ENCODE data around the gene MED22.

MED22 gene

GRCh38 chr9:133383438-133383837 is 35.5 kb upstream of the MED22 start:
- Histone ChIP-seq H3K4me3 (ENCODE audit: low read depth, low read length) (no peak overlapping the region), H3K27ac (ENCODE audit: extremely low read depth, low read depth, low read length) (no peak overlapping the region), H3K9me3 (ENCODE audit: control insufficient read depth, insufficient read depth, low read depth, low read length) (no peaks in the 10 kb centered on the region), H3K36me3 (ENCODE audit: control insufficient read depth in 2 of 2, insufficient read depth in 1 of 2, low read length in 2 of 2) (no peaks in the 10 kb centered on the region), H3K4me1 (ENCODE audit: control insufficient read depth, insufficient read depth, low read length) (peaks cover under 1% of the 10 kb centered on the region)
- CTCF ChIA-PET = interaction anchor here (0.7 kb wide), 1 partner anchor 106 kb away, joined by 3 read pairs; no protein-coding TSS in a partner anchor
- POLR2A ChIA-PET = interaction anchor here (1.0 kb wide), 1 partner anchor 76 kb away, joined by 3 read pairs; the partner anchor contains the start of gene CACFD1
- no peak; the same call in 1 of the 2 replicates for TF ChIP-seq ZNF10 (tag by site-specific recombination; IDR thresholded peaks at IDR 0.05)
- 0 out of 2 replicates have a peak, but pooled peaks have one; percentile 69 for TF ChIP-seq ZNF747 (tag by site-specific recombination; IDR thresholded peaks at IDR 0.05)
- TF ChIP-seq HIC1 (tag by site-specific recombination; IDR thresholded peaks at IDR 0.05) = 0 out of 2 replicates have a peak, but pooled peaks have one; percentile 24
- no peak; the same call in 1 of the 2 replicates for TF ChIP-seq ZBTB10 (tag by site-specific recombination; IDR thresholded peaks at IDR 0.05)
- peak; percentile 48; the same call in 1 of the 2 replicates for TF ChIP-seq ZNF658 (tag by site-specific recombination; IDR thresholded peaks at IDR 0.05)
- peak; percentile 72 for TF ChIP-seq ZNF366 (tag by site-specific recombination; conservative IDR thresholded peaks at IDR 0.05)
- no peak for TF ChIP-seq ZSCAN4 (tag by site-specific recombination; IDR thresholded peaks at IDR 0.05)
- no peak for TF ChIP-seq ZNF394 (tag by site-specific recombination; IDR thresholded peaks at IDR 0.05; ENCODE audit: borderline replicate concordance)
- peak; percentile 52; the same call in 1 of the 2 replicates for TF ChIP-seq YY2 (tag by site-specific recombination; IDR thresholded peaks at IDR 0.05)
- peak; percentile 61; the same call in 1 of the 2 replicates for TF ChIP-seq ZNF112 (tag by site-specific recombination; IDR thresholded peaks at IDR 0.05)
- 0 out of 2 replicates have a peak, but pooled peaks have one; percentile 68 for TF ChIP-seq ZNF670 (tag by site-specific recombination; IDR thresholded peaks at IDR 0.05; ENCODE audit: low read depth)
- no peak for TF ChIP-seq TCF7L2 (IDR thresholded peaks at IDR 0.05; ENCODE audit: borderline replicate concordance, low read depth, low read length)
- 0 out of 2 replicates have a peak, but pooled peaks have one; percentile 16 for TF ChIP-seq ZNF302 (tag by site-specific recombination; IDR thresholded peaks at IDR 0.05; ENCODE audit: low read depth)
- peak; percentile 79; the same call in 1 of the 2 replicates for TF ChIP-seq ZNF473 (tag by site-specific recombination; IDR thresholded peaks at IDR 0.05)
- no peak for TF ChIP-seq ZNF544 (tag by site-specific recombination; IDR thresholded peaks at IDR 0.05)
- peak; percentile 23; the same call in 1 of the 2 replicates for TF ChIP-seq ZNF398 (tag by site-specific recombination; IDR thresholded peaks at IDR 0.05)
- peak; percentile 94 for TF ChIP-seq ZNF513 (tag by site-specific recombination; IDR thresholded peaks at IDR 0.05)
- TF ChIP-seq ZNF629 (tag by site-specific recombination; IDR thresholded peaks at IDR 0.05) = no peak
- peak; percentile 82; the same call in 1 of the 2 replicates for TF ChIP-seq SALL2 (tag by site-specific recombination; IDR thresholded peaks at IDR 0.05; ENCODE audit: borderline replicate concordance)
- peak; percentile 81; the same call in 1 of the 2 replicates for TF ChIP-seq ZNF521 (tag by site-specific recombination; IDR thresholded peaks at IDR 0.05)
- TF ChIP-seq ZNF175 (tag by site-specific recombination; IDR thresholded peaks at IDR 0.05) = peak; percentile 92; the same call in 1 of the 2 replicates
- TF ChIP-seq ZNF121 (tag by site-specific recombination; IDR thresholded peaks at IDR 0.05) = no peak
- peak; percentile 96; the same call in 1 of the 2 replicates for TF ChIP-seq ZNF311 (tag by site-specific recombination; IDR thresholded peaks at IDR 0.05; ENCODE audit: borderline replicate concordance)
- TF ChIP-seq ZNF248 (tag by site-specific recombination; IDR thresholded peaks at IDR 0.05) = peak; percentile 70; the same call in 1 of the 2 replicates
- peak; percentile 30; the same call in 1 of the 2 replicates for TF ChIP-seq ZNF133 (tag by site-specific recombination; IDR thresholded peaks at IDR 0.05)
- TF ChIP-seq ZSCAN16 (tag by site-specific recombination; IDR thresholded peaks at IDR 0.05) = 0 out of 2 replicates have a peak, but pooled peaks have one; percentile 32
- 0 out of 2 replicates have a peak, but pooled peaks have one; percentile 42 for TF ChIP-seq ZNF785 (tag by site-specific recombination; IDR thresholded peaks at IDR 0.05)
- 0 out of 2 replicates have a peak, but pooled peaks have one; percentile 72 for TF ChIP-seq ZNF621 (tag by site-specific recombination; IDR thresholded peaks at IDR 0.05)

Measured in HEK293 (cell line).